ENCODE measurements around the gene C1QTNF5. TPM values are rescaled to one million over a fixed set of nuclear protein-coding genes. Genes with fewer than 3 reads are reported as not detected.

The C1QTNF5 gene
- total RNA-seq, 1 experiment from 2014 or later = 0.33 TPM

DNA sequence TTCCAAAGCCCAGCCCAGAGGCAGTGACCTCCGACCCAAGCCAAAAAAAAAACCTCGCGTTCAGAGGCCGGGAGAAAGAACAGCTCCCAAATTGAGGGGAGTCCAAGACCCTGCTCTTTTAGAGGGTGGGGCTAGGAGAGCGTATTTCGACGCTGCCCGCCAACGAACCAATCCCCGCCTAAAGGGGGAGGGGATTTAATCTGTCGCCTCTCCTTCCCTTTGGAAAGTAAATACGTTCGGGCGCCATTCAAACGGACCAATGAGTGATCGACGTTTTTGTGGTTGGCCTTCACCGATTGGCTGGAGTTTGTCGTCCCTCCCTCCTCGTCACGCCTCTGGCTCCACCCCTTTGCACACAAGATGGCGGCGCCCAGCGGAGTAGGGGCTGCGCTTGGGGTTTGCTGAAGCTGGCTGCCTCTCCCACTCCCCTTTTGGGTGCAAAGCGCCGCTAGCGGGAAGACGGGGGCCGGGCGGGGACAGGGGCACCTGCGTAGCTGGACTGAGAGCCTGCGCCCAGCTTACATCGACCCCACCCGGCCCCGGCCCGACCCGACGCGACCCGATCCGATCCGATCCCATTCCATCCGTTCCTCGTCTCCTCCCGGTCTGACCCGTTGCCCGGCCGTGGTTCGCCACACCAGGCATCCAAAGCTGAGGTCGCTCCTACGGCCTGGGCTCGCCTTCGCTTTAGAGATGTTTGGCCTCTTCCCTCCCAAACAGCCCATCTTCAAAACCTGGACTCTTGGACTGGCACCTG, 6.3 kb downstream of the C1QTNF5 start, which contains the start of gene RNF26:
TSS of gene RNF26 (plus strand) at position 354 of the 757 bp plus-strand sequence. CDS start 596 bp downstream, outside the sequence.
- no peaks in the 10 kb centered on the region; the same call in 1 of the 2 replicates for H3K4me1 ChIP-seq (ENCODE audit: insufficient read depth, low read length)
- Mint-ChIP-seq H3K36me3 (ENCODE audit: insufficient read depth in 1 of 3, low read depth in 3 of 3) (peaks cover 13 to 18% (median 15%) of the 10 kb centered on the region in 3 experiments), H3K4me3 (peak within 1 kb of the TSS; percentile 99), H3K27me3 (ENCODE audit: low read depth) (peaks cover 10% of the 10 kb centered on the region), H3K4me1 (peaks cover 46 to 71% of the 10 kb centered on the region in 2 experiments), H3K9me3 (no peaks in the 10 kb centered on the region; a peak in 1 of 5 replicates), H3K27ac (peak within 1 kb of the TSS; percentile 99 to 100 (median 100))
- H3K23ac ChIP-seq (ENCODE audit: insufficient read length, low read depth, low read length) = no peak within 1 kb of the TSS
- H4K5ac ChIP-seq (ENCODE audit: insufficient read length, low read depth, low read length) = peak within 1 kb of the TSS; percentile 73
- no peak within 1 kb of the TSS for H2AFZ ChIP-seq (ENCODE audit: low read length)
- peak; percentile 98 for DNase-seq
- H3K14ac ChIP-seq (ENCODE audit: insufficient read depth, low read length) = peak within 1 kb of the TSS; percentile 88
- peak within 1 kb of the TSS; percentile 97 for H3K4me2 ChIP-seq (ENCODE audit: insufficient read depth, insufficient read length, low read length)
- no peak within 1 kb of the TSS for H2AK5ac ChIP-seq (ENCODE audit: insufficient read length, low read length)
- peak within 1 kb of the TSS; percentile 97 for H3K9ac ChIP-seq (ENCODE audit: extremely low read depth, insufficient read length, low read length)
- peak within 1 kb of the TSS; percentile 4 for H3K56ac ChIP-seq (ENCODE audit: insufficient read length, low read depth, low read length)
- H4K91ac ChIP-seq (ENCODE audit: insufficient read length, low read depth, low read length) = peak within 1 kb of the TSS; percentile 48
- H3K27ac ChIP-seq (ENCODE audit: insufficient read length, low read depth, low read length) = no peak within 1 kb of the TSS
- H2BK120ac ChIP-seq (ENCODE audit: low read depth, low read length, poor library complexity, severe bottlenecking) = no peak within 1 kb of the TSS
- no peaks in the 10 kb centered on the region for H3K9me3 ChIP-seq (ENCODE audit: control insufficient read depth, low read depth, low read length)
- H3K23me2 ChIP-seq (ENCODE audit: insufficient read length, low read depth, low read length, poor library complexity, severe bottlenecking) = peaks cover 12% of the 10 kb centered on the region
- H3K79me1 ChIP-seq (ENCODE audit: insufficient read depth, low read depth, low read length, poor library complexity, severe bottlenecking) = peaks cover 9% of the 10 kb centered on the region
- H3K4ac ChIP-seq (ENCODE audit: low read depth, low read length) = peak within 1 kb of the TSS; percentile 1
- no peak within 1 kb of the TSS for H2BK12ac ChIP-seq (ENCODE audit: insufficient read length, low read depth, low read length)
- TF ChIP-seq, protein P1, sequence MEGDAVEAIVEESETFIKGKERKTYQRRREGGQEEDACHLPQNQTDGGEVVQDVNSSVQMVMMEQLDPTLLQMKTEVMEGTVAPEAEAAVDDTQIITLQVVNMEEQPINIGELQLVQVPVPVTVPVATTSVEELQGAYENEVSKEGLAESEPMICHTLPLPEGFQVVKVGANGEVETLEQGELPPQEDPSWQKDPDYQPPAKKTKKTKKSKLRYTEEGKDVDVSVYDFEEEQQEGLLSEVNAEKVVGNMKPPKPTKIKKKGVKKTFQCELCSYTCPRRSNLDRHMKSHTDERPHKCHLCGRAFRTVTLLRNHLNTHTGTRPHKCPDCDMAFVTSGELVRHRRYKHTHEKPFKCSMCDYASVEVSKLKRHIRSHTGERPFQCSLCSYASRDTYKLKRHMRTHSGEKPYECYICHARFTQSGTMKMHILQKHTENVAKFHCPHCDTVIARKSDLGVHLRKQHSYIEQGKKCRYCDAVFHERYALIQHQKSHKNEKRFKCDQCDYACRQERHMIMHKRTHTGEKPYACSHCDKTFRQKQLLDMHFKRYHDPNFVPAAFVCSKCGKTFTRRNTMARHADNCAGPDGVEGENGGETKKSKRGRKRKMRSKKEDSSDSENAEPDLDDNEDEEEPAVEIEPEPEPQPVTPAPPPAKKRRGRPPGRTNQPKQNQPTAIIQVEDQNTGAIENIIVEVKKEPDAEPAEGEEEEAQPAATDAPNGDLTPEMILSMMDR (conservative IDR thresholded peaks at IDR 0.05) = no peak
- H4K20me1 ChIP-seq (ENCODE audit: control insufficient read depth, insufficient read depth, insufficient read length) = no peaks in the 10 kb centered on the region
- WGBS (ENCODE audit: extremely low coverage, insufficient read length, low lambda C conversion rate) = no CpG with 5 or more reads among the region's 54 CpGs
- H3K27me3 ChIP-seq (ENCODE audit: insufficient read depth, low read length) = peaks cover 5% of the 10 kb centered on the region
- H3K79me2 ChIP-seq (ENCODE audit: insufficient read depth, low read length) = peaks cover 13% of the 10 kb centered on the region; the same call in 1 of the 2 replicates
- H2BK5ac ChIP-seq (ENCODE audit: insufficient read length, low read length) = peak within 1 kb of the TSS; percentile 86
- H2BK20ac ChIP-seq (ENCODE audit: low read depth, low read length, poor library complexity, severe bottlenecking) = no peak within 1 kb of the TSS
- no peak within 1 kb of the TSS for H4K8ac ChIP-seq (replicated peaks; ENCODE audit: insufficient read length, low read depth, low read length)
- peak within 1 kb of the TSS; percentile 91 for H3K18ac ChIP-seq (ENCODE audit: insufficient read length, low read depth, low read length)
- H2BK15ac ChIP-seq (ENCODE audit: low read depth, low read length) = no peak within 1 kb of the TSS
- no peak within 1 kb of the TSS for H3T11ph ChIP-seq (ENCODE audit: low read length)

Data from H9 (cell line).